A673 (cell line): Measurements from ENCODE around the gene MYL3. TPM values are rescaled to one million over a fixed set of nuclear protein-coding genes. Genes with fewer than 3 reads are reported as not detected.

ENCODE experiments used
- BruUV-seq: library from RNA; stranded (reverse); fragments of 400-500 nt; replicated peaks from 2 replicates; lab custom pipeline; 2021; lab: Mats Ljungman, UMichigan
- CTCF ChIA-PET: fragments of 300-600 bp; sonication (Branson Sonifier 250); formaldehyde crosslinking; loops from one replicate; lab custom pipeline; 2022; ENCODE audit warnings: antibody characterized with exemption; lab: Charles Lee
- POLR2A ChIA-PET: fragments of 300-600 bp; sonication (Branson Sonifier 250); formaldehyde crosslinking; loops from one replicate; lab custom pipeline; 2022; ENCODE audit warnings: antibody characterized with exemption; ENCODE audit not compliant: low non-redundant PET; lab: Charles Lee
- DNase-seq: peaks from one replicate; pipeline ENCODE4 v3.0.0-alpha.2; 2015; ENCODE audit warnings: low spot score
- H3K27ac ChIP-seq: fragments of 200-600 bp; sonication (generic); 2 replicates; pipeline ENCODE4 v1.5.1; 2016; ENCODE audit warnings: mixed run types, low read depth, mild to moderate bottlenecking, mixed read lengths, antibody characterized with exemption, low read length; ENCODE audit not compliant: poor library complexity, severe bottlenecking
- H3K27me3 ChIP-seq: fragments of 200-600 bp; sonication (generic); replicated peaks from 2 replicates; pipeline ENCODE4 v1.6.1; 2017; ENCODE audit warnings: mixed run types, low read depth, mild to moderate bottlenecking, mixed read lengths, antibody characterized with exemption, low read length; ENCODE audit not compliant: insufficient read depth, poor library complexity
- H3K36me3 ChIP-seq: fragments of 200-600 bp; sonication (generic); 2 replicates; pipeline ENCODE4 v1.6.1; 2016; ENCODE audit warnings: mixed run types, mild to moderate bottlenecking, mixed read lengths, antibody characterized with exemption, low read length; ENCODE audit not compliant: insufficient read depth, poor library complexity, severe bottlenecking
- H3K4me1 ChIP-seq: fragments of 200-600 bp; sonication (generic); 2 replicates; pipeline ENCODE4 v1.6.1; 2017; ENCODE audit warnings: mixed run types, mild to moderate bottlenecking, mixed read lengths, antibody characterized with exemption, low read length; ENCODE audit not compliant: insufficient read depth, poor library complexity, severe bottlenecking
- H3K4me3 ChIP-seq: fragments of 200-600 bp; sonication (generic); 2 replicates; pipeline ENCODE4 v1.5.1; 2016; ENCODE audit warnings: low read depth, mixed run types, mild to moderate bottlenecking, mixed read lengths, low read length; ENCODE audit not compliant: poor library complexity, severe bottlenecking
- H3K9me3 ChIP-seq: fragments of 200-600 bp; sonication (generic); 2 replicates; pipeline ENCODE4 v1.6.1; 2016; ENCODE audit warnings: mixed run types, low read depth, mild to moderate bottlenecking, mixed read lengths, antibody characterized with exemption, low read length; ENCODE audit not compliant: poor library complexity, severe bottlenecking
- EZH2 ChIP-seq: fragments of 200-600 bp; sonication (generic); IDR thresholded peaks from 2 replicates; pipeline ENCODE4 v1.6.1; 2017; ENCODE audit warnings: borderline replicate concordance, low read depth, mild to moderate bottlenecking, mixed read lengths, antibody characterized with exemption, low read length; ENCODE audit not compliant: poor library complexity, severe bottlenecking
- intact Hi-C: fragments of 100-400 bp; cut with micrococcal nuclease; formaldehyde crosslinking; loops from one replicate; pipeline ENCODE4 v1.10.0; 2022; ENCODE audit not compliant: unreplicated experiment
- total RNA-seq: library from RNA; stranded (reverse); gene quantifications from 2 replicates; pipeline ENCODE4 v1.2.3, GENCODE V29; 2021
- TF ChIP-seq, protein P1 (sequence below): fragments of 300-800, 200-600 bp; sonication (generic); conservative IDR thresholded peaks from 2 replicates; pipeline ENCODE4 v1.5.1; 2017; ENCODE audit warnings: low read depth, mild to moderate bottlenecking, antibody characterized with exemption, low read length, moderate library complexity, mixed read lengths

Gene MYL3
- total RNA-seq, 1 experiment from 2014 or later: not detected

DNA sequence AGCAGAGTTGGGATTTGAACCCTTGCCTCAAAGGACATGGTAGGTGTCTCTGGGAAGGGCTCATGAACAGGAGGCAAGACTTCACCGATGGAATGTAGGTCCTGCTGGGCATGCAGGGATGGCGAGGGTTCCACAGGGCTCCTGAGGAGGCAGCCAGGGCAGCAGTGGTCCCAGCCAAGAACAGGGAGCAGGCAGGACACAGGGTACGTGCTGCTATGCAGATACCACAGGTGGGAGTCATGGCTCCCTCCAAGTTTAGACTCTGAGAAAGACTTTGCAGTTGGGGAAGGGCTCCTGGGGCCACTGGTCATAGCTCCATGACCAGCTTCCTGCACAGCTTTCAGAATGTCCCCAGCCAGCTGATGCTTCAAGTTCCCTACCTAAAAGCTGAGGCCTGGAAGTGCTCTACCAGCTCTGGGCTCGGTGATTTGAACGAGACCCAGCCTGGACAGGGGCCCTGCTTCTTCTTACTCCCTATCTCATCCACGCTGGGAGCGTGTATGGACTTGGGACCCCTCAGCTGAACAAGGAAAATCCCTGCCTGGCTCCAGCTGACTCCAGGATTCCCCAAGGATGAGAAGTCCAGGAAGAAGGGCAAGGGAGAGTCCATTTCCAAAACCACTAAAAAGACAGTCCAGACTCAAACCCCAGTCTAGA lies 747 bp downstream of the MYL3 start:
- intact Hi-C loops: no loop called here
- Histone ChIP-seq H3K27me3 (no peaks in the 10 kb centered on the region), H3K36me3 (no peaks in the 10 kb centered on the region), H3K4me1 (no peaks in the 10 kb centered on the region), H3K4me3 (no peak overlapping the region), H3K27ac (no peak overlapping the region), H3K9me3 (no peaks in the 10 kb centered on the region)
- CTCF ChIA-PET: no interaction called here
- no peak for DNase-seq
- TF ChIP-seq, protein P1, sequence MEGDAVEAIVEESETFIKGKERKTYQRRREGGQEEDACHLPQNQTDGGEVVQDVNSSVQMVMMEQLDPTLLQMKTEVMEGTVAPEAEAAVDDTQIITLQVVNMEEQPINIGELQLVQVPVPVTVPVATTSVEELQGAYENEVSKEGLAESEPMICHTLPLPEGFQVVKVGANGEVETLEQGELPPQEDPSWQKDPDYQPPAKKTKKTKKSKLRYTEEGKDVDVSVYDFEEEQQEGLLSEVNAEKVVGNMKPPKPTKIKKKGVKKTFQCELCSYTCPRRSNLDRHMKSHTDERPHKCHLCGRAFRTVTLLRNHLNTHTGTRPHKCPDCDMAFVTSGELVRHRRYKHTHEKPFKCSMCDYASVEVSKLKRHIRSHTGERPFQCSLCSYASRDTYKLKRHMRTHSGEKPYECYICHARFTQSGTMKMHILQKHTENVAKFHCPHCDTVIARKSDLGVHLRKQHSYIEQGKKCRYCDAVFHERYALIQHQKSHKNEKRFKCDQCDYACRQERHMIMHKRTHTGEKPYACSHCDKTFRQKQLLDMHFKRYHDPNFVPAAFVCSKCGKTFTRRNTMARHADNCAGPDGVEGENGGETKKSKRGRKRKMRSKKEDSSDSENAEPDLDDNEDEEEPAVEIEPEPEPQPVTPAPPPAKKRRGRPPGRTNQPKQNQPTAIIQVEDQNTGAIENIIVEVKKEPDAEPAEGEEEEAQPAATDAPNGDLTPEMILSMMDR: no peak
- TF ChIP-seq EZH2: no peak
- POLR2A ChIA-PET: no interaction called here
- no TSS peak for BruUV-seq

- POLR2A ChIA-PET: no interaction called here
- CTCF ChIA-PET: no interaction called here
- intact Hi-C loops: no loop called here
Observed at GRCh38 chr3:46861605-46862368, 1.5 kb downstream of the MYL3 start.

GRCh38 chr3:46860810-46861604 lies 2.2 kb downstream of the MYL3 start:
- Histone ChIP-seq H3K4me1 (no peaks in the 10 kb centered on the region), H3K27me3 (no peaks in the 10 kb centered on the region), H3K27ac (no peak overlapping the region), H3K4me3 (no peak overlapping the region), H3K36me3 (no peaks in the 10 kb centered on the region), H3K9me3 (no peaks in the 10 kb centered on the region)
- POLR2A ChIA-PET: no interaction called here
- DNase-seq: no peak
- intact Hi-C loops: no loop called here
- no TSS peak for BruUV-seq
- TF ChIP-seq, protein P1: no peak
- no peak for TF ChIP-seq EZH2
- CTCF ChIA-PET: no interaction called here

More at GRCh38 chr3:46861605-46862368, 1.5 kb downstream of the MYL3 start:
- H3K4me3 ChIP-seq: no peak overlapping the region
- no peaks in the 10 kb centered on the region for H3K36me3 ChIP-seq
- TF ChIP-seq EZH2: no peak
- TF ChIP-seq, protein P1: no peak
- no peak overlapping the region for H3K27ac ChIP-seq
- no peak for DNase-seq
- no peaks in the 10 kb centered on the region for H3K4me1 ChIP-seq
- no TSS peak for BruUV-seq
- no peaks in the 10 kb centered on the region for H3K27me3 ChIP-seq
- H3K9me3 ChIP-seq: no peaks in the 10 kb centered on the region
